B cell (primary cell): ENCODE measurements around the gene DHX38. TPM values are rescaled to one million over a fixed set of nuclear protein-coding genes. Genes with fewer than 3 reads are reported as not detected.

Experiments
- ATAC-seq: fragments of 200-7000 bp; cut with Tn5 transposase; one replicate; pipeline ENCODE4 v1.10.0; 2021; ENCODE audit warnings: low read depth, mild to moderate bottlenecking, moderate number of reproducible peaks, moderate library complexity
- CTCF ChIA-PET: fragments of 350-600 bp; sonication (Branson Sonifier 250); formaldehyde crosslinking; loops from one replicate; lab custom pipeline; 2021; ENCODE audit warnings: antibody characterized with exemption, inconsistent platforms; lab: Charles Lee
- POLR2A ChIA-PET: fragments of 350-600 bp; sonication (Branson Sonifier 250); formaldehyde crosslinking; loops from one replicate; lab custom pipeline; 2021; ENCODE audit warnings: antibody characterized with exemption; lab: Charles Lee
- DNase-seq: peaks from one replicate; pipeline ENCODE4 v3.0.0; 2013
- H2AFZ ChIP-seq: 2 replicates; pipeline ENCODE4 v1.6.1; 2012; ENCODE audit warnings: mild to moderate bottlenecking, low read depth, low read length; ENCODE audit not compliant: insufficient read depth, poor library complexity, severe bottlenecking
- H3K27ac ChIP-seq, 2 donors: 1 replicate in 1 of 2; 2 replicates in 1 of 2; pipeline ENCODE4 v1.5.1; 2012 to 2013; ENCODE audit warnings: low read length in 2 of 2, mild to moderate bottlenecking in 2 of 2, moderate library complexity in 1 of 2
- H3K27me3 ChIP-seq, 4 experiments: fragments of 200-600 bp in 1 of 4; sonication (generic) in 1 of 4; replicated peaks in 1 of 4; 1 replicate in 2 of 4; 2 replicates in 2 of 4; pipeline versions ENCODE4 v1.6.1 to v1.7.0; 2013 to 2016; ENCODE audit warnings: low read length in 3 of 4, mild to moderate bottlenecking in 2 of 4, mixed read lengths in 1 of 4, moderate library complexity in 1 of 4; ENCODE audit not compliant: insufficient read depth in 4 of 4, control insufficient read depth in 3 of 4; ENCODE audit errors: control extremely low read depth in 1 of 4
- H3K36me3 ChIP-seq, 2 experiments: replicated peaks in 1 of 2; 1 replicate in 1 of 2; 2 replicates in 1 of 2; pipeline versions ENCODE4 v1.6.1 to v1.7.1; 2013; ENCODE audit warnings: low read length in 1 of 2; ENCODE audit not compliant: insufficient read depth in 2 of 2, control insufficient read depth in 1 of 2; ENCODE audit errors: control extremely low read depth in 1 of 2, extremely low read depth in 1 of 2
- H3K4me1 ChIP-seq, 2 donors: fragments of 200-600 bp in 1 of 2; sonication (generic) in 1 of 2; 1 replicate in 1 of 2; 2 replicates in 1 of 2; pipeline versions ENCODE4 v1.5.1 to v1.6.1; 2013 to 2017; ENCODE audit warnings: low read length in 2 of 2; ENCODE audit not compliant: control insufficient read depth in 2 of 2, insufficient read depth in 2 of 2
- H3K4me2 ChIP-seq: replicated peaks from 2 replicates; pipeline ENCODE3; 2012; ENCODE audit warnings: mild to moderate bottlenecking, low read depth, low read length; ENCODE audit not compliant: poor library complexity, severe bottlenecking
- H3K4me3 ChIP-seq, 5 experiments: fragments of 200-600 bp in 1 of 5; sonication (generic) in 1 of 5; 1 replicate in 3 of 5; 2 replicates in 2 of 5; pipeline versions ENCODE4 v1.5.1 to v1.7.0; 2011 to 2016; ENCODE audit warnings: low read length in 4 of 5, mild to moderate bottlenecking in 4 of 5, low read depth in 2 of 5, control low read depth in 1 of 5, moderate library complexity in 1 of 5; ENCODE audit not compliant: insufficient read depth in 1 of 5; ENCODE audit errors: control extremely low read depth in 1 of 5, extremely low read depth in 1 of 5
- H3K79me2 ChIP-seq: fragments of 200-600 bp; sonication (generic); one replicate; pipeline ENCODE4 v1.6.0; 2016; ENCODE audit warnings: low read length; ENCODE audit not compliant: control insufficient read depth, insufficient read depth
- H3K9ac ChIP-seq: fragments of 200-600 bp; sonication (generic); 2 replicates; pipeline ENCODE4 v1.6.1; 2017; ENCODE audit warnings: mild to moderate bottlenecking, low read length, moderate library complexity
- H3K9me3 ChIP-seq, 3 donors: one replicate each; pipeline versions ENCODE4 v1.6.1 to v1.7.1; 2013; ENCODE audit warnings: low read length in 2 of 3; ENCODE audit not compliant: control insufficient read depth in 2 of 3, insufficient read depth in 1 of 3; ENCODE audit errors: control extremely low read depth in 1 of 3
- H4K20me1 ChIP-seq: 2 replicates; pipeline ENCODE4 v1.6.0; 2012; ENCODE audit warnings: mild to moderate bottlenecking, low read length; ENCODE audit not compliant: insufficient read depth, control insufficient read depth, poor library complexity, severe bottlenecking
- H3K27ac Mint-ChIP-seq: one replicate; pipeline ENCODE4 v1.8.0; 2021; ENCODE audit warnings: mixed read lengths
- H3K27me3 Mint-ChIP-seq: one replicate; pipeline ENCODE4 v1.8.0; 2021; ENCODE audit warnings: mixed read lengths
- H3K4me1 Mint-ChIP-seq: one replicate; pipeline ENCODE4 v1.8.0; 2021; ENCODE audit warnings: mixed read lengths
- H3K4me3 Mint-ChIP-seq: one replicate; pipeline ENCODE4 v1.8.0; 2021; ENCODE audit warnings: mixed read lengths
- H3K9me3 Mint-ChIP-seq: one replicate; pipeline ENCODE4 v1.8.0; 2022; ENCODE audit warnings: mixed read lengths; ENCODE audit not compliant: insufficient read depth
- CTCF ChIP-seq: fragments of 200-600 bp; IDR thresholded peaks from one replicate; pipeline ENCODE4 v1.8.0; 2022; ENCODE audit warnings: antibody characterized with exemption, mild to moderate bottlenecking
- EZH2 ChIP-seq: IDR thresholded peaks from 2 replicates; pipeline ENCODE4 v1.6.1; 2012; ENCODE audit warnings: borderline replicate concordance, low read depth, mild to moderate bottlenecking, moderate library complexity, low read length; ENCODE audit not compliant: insufficient read depth, poor library complexity, severe bottlenecking
- WGBS: methylation state at CpG from one replicate; pipeline ENCODE4 v1.1.5; 2013; ENCODE audit warnings: missing lambda C conversion rate; ENCODE audit not compliant: insufficient coverage; 5-methylcytosine and 5-hydroxymethylcytosine counted together
- intact Hi-C: fragments of 100-400 bp; cut with micrococcal nuclease; formaldehyde crosslinking; loops from one replicate; pipeline ENCODE4 v1.10.0; 2022
- polyA plus RNA-seq: library from polyadenylated mRNA; depleted of rRNA; stranded (reverse); fragments of >200 nt; gene quantifications from 2 replicates; pipeline ENCODE4 v1.2.3, GENCODE V29; 2012
- total RNA-seq, 2 donors: library from RNA; stranded (reverse); fragments of 120-200 nt in 1 of 2; gene quantifications; 1 replicate in 1 of 2; 2 replicates in 1 of 2; pipeline versions ENCODE4 v1.2.3 to v1.2.4, GENCODE V29; 2013 to 2022

The DHX38 gene
- total and polyA plus RNA-seq, 2 donors (not counting 1 experiment from before 2014, with no cell fraction given): 98.2 to 114 TPM

GRCh38 chr16:72142476-72142875 lies 48.8 kb downstream of the DHX38 start:
- peaks cover 3% of the 10 kb centered on the region for H3K4me1 Mint-ChIP-seq
- peaks cover 2% of the 10 kb centered on the region for H3K9me3 Mint-ChIP-seq
- no CpG with 5 or more reads among the region's 1 CpG for WGBS

More at GRCh38 chr16:72142476-72142875, 48.8 kb downstream of the DHX38 start:
- DNase-seq (no peak), ATAC-seq (no peak)
- no peaks in the 10 kb centered on the region for H3K4me1 ChIP-seq
- no peak overlapping the region for H3K9ac ChIP-seq
- no peak overlapping the region for H3K27ac ChIP-seq
- H3K36me3 ChIP-seq: no peaks in the 10 kb centered on the region
- POLR2A ChIA-PET: no interaction called here
- no peak overlapping the region for H3K4me3 Mint-ChIP-seq
- H3K27ac Mint-ChIP-seq: no peak overlapping the region
- H3K9me3 ChIP-seq: no peaks in the 10 kb centered on the region
- no peaks in the 10 kb centered on the region for H3K79me2 ChIP-seq
- intact Hi-C loops: no loop called here
- CTCF ChIA-PET: no interaction called here
- TF ChIP-seq EZH2: no peak
- no peak for TF ChIP-seq CTCF
- H3K4me3 ChIP-seq: no peak overlapping the region
- H3K27me3 Mint-ChIP-seq: no peaks in the 10 kb centered on the region
- H4K20me1 ChIP-seq: no peaks in the 10 kb centered on the region
- no peak overlapping the region for H3K4me2 ChIP-seq
- H3K27me3 ChIP-seq: no peaks in the 10 kb centered on the region
- H2AFZ ChIP-seq: no peak overlapping the region
